GM23338 (cell line): Measurements from ENCODE around the gene OSGIN1. TPM values are rescaled to one million over a fixed set of nuclear protein-coding genes. Genes with fewer than 3 reads are reported as not detected.

Source experiments
- CREB1 ChIP-seq: fragments of 250-450 bp; sonication (Bioruptor Pico); IDR thresholded peaks from 2 replicates; pipeline ENCODE4 v1.5.0; 2020; ENCODE audit warnings: low read depth, mild to moderate bottlenecking, moderate library complexity
- JUNB ChIP-seq: IDR thresholded peaks from one replicate; pipeline ENCODE4 v1.6.1; 2016; ENCODE audit warnings: antibody characterized with exemption; ENCODE audit not compliant: unreplicated experiment
- POLR2AphosphoS5 ChIP-seq: IDR thresholded peaks from 2 replicates; pipeline ENCODE4 v1.6.1; 2016; ENCODE audit warnings: antibody characterized with exemption, low read depth
- STAT1 ChIP-seq: IDR thresholded peaks from one replicate; pipeline ENCODE4 v1.6.1; 2016; ENCODE audit warnings: antibody characterized with exemption; ENCODE audit not compliant: unreplicated experiment
- ZNF114 ChIP-seq: fragments of 250-450 bp; sonication (Bioruptor Pico); IDR thresholded peaks from 2 replicates; pipeline ENCODE4 v1.5.0; 2020; ENCODE audit warnings: mild to moderate bottlenecking, moderate library complexity
- ZNF331 ChIP-seq: fragments of 250-450 bp; sonication (Bioruptor Pico); IDR thresholded peaks from 2 replicates; pipeline ENCODE4 v1.5.0; 2020; ENCODE audit warnings: low read depth, mild to moderate bottlenecking, moderate library complexity
- ZNF462 ChIP-seq: fragments of 250-450 bp; sonication (Bioruptor Pico); IDR thresholded peaks from 2 replicates; pipeline ENCODE4 v1.5.0; 2020; ENCODE audit warnings: mild to moderate bottlenecking, moderate library complexity
- polyA plus RNA-seq: library from polyadenylated mRNA; unstranded; fragments of >200 nt; fragmentation: Nextera tagmentation; extraction: Ambion mirVana; gene quantifications from 2 replicates; pipeline ENCODE4 v1.2.1, GENCODE V29; 2016
- total RNA-seq: library from RNA; depleted of rRNA; stranded (reverse); fragments of >200 nt; shearing (Covaris generic); gene quantifications from 2 replicates; pipeline ENCODE4 v1.2.3, GENCODE V29; 2014
- TF ChIP-seq, protein P1 (sequence below): IDR thresholded peaks from 2 replicates; pipeline ENCODE4 v1.6.1; 2016; ENCODE audit warnings: antibody characterized with exemption
- TF ChIP-seq, protein P2 (sequence below): IDR thresholded peaks from one replicate; pipeline ENCODE4 v1.6.1; 2018; ENCODE audit warnings: antibody characterized with exemption; ENCODE audit not compliant: unreplicated experiment

OSGIN1 gene
- total and polyA plus RNA-seq, 2 experiments from 2014 or later, result 0.32 to 1.6 TPM

GRCh38 chr16:83966153-83966696 lies 13.2 kb downstream of the OSGIN1 start (continued):
- TF ChIP-seq ZNF462 (CRISPR knock-in tag) (no peak), CREB1 (CRISPR knock-in tag) (no peak), STAT1 (no peak), POLR2AphosphoS5 (no peak), ZNF331 (CRISPR knock-in tag) (no peak), ZNF114 (no peak), JUNB (no peak)
- TF ChIP-seq, protein P1, sequence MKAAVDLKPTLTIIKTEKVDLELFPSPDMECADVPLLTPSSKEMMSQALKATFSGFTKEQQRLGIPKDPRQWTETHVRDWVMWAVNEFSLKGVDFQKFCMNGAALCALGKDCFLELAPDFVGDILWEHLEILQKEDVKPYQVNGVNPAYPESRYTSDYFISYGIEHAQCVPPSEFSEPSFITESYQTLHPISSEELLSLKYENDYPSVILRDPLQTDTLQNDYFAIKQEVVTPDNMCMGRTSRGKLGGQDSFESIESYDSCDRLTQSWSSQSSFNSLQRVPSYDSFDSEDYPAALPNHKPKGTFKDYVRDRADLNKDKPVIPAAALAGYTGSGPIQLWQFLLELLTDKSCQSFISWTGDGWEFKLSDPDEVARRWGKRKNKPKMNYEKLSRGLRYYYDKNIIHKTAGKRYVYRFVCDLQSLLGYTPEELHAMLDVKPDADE, result no peak
- TF ChIP-seq, protein P2, sequence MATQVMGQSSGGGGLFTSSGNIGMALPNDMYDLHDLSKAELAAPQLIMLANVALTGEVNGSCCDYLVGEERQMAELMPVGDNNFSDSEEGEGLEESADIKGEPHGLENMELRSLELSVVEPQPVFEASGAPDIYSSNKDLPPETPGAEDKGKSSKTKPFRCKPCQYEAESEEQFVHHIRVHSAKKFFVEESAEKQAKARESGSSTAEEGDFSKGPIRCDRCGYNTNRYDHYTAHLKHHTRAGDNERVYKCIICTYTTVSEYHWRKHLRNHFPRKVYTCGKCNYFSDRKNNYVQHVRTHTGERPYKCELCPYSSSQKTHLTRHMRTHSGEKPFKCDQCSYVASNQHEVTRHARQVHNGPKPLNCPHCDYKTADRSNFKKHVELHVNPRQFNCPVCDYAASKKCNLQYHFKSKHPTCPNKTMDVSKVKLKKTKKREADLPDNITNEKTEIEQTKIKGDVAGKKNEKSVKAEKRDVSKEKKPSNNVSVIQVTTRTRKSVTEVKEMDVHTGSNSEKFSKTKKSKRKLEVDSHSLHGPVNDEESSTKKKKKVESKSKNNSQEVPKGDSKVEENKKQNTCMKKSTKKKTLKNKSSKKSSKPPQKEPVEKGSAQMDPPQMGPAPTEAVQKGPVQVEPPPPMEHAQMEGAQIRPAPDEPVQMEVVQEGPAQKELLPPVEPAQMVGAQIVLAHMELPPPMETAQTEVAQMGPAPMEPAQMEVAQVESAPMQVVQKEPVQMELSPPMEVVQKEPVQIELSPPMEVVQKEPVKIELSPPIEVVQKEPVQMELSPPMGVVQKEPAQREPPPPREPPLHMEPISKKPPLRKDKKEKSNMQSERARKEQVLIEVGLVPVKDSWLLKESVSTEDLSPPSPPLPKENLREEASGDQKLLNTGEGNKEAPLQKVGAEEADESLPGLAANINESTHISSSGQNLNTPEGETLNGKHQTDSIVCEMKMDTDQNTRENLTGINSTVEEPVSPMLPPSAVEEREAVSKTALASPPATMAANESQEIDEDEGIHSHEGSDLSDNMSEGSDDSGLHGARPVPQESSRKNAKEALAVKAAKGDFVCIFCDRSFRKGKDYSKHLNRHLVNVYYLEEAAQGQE, result no peak
